Calu3 (cell line): ENCODE results near the gene TMEM273. TPM values are rescaled to one million over a fixed set of nuclear protein-coding genes. Genes with fewer than 3 reads are reported as not detected.

Experiments used
- BruUV-seq: library from RNA; stranded (reverse); fragments of 400-500 nt; replicated peaks from 2 replicates; lab custom pipeline; 2021; lab: Mats Ljungman, UMichigan
- CTCF ChIA-PET: fragments of 300-600 bp; sonication (Branson Sonifier 250); formaldehyde crosslinking; loops from one replicate; lab custom pipeline; 2022; ENCODE audit warnings: antibody characterized with exemption; lab: Charles Lee
- DNase-seq: peaks from one replicate; pipeline ENCODE4 v3.0.0; 2022
- H3K27ac Mint-ChIP-seq: one replicate; pipeline ENCODE4 v1.8.0; 2022; ENCODE audit warnings: mixed read lengths; ENCODE audit not compliant: unreplicated experiment
- H3K27me3 Mint-ChIP-seq: one replicate; pipeline ENCODE4 v1.8.0; 2022; ENCODE audit warnings: mixed read lengths; ENCODE audit not compliant: unreplicated experiment
- H3K36me3 Mint-ChIP-seq: one replicate; pipeline ENCODE4 v1.8.0; 2022; ENCODE audit warnings: mild to moderate bottlenecking, moderate library complexity, mixed read lengths; ENCODE audit not compliant: insufficient read depth, unreplicated experiment
- H3K4me1 Mint-ChIP-seq: one replicate; pipeline ENCODE4 v1.8.0; 2022; ENCODE audit warnings: mild to moderate bottlenecking, low read depth, mixed read lengths; ENCODE audit not compliant: unreplicated experiment
- H3K4me3 Mint-ChIP-seq: one replicate; pipeline ENCODE4 v1.8.0; 2022; ENCODE audit warnings: mild to moderate bottlenecking, low read depth, moderate library complexity, mixed read lengths; ENCODE audit not compliant: unreplicated experiment
- H3K9me3 Mint-ChIP-seq: one replicate; pipeline ENCODE4 v1.8.0; 2022; ENCODE audit warnings: low read depth, mixed read lengths; ENCODE audit not compliant: unreplicated experiment
- intact Hi-C: fragments of 100-400 bp; cut with micrococcal nuclease; formaldehyde crosslinking; loops from one replicate; pipeline ENCODE4 v1.10.0; 2022; ENCODE audit not compliant: unreplicated experiment
- total RNA-seq: library from RNA; stranded (reverse); gene quantifications from 2 replicates; pipeline ENCODE4 v1.2.3, GENCODE V29; 2022
- TF ChIP-seq, protein P1 (sequence below): fragments of 200-600 bp; IDR thresholded peaks from one replicate; pipeline ENCODE4 v1.8.0; 2022; ENCODE audit warnings: antibody characterized with exemption; ENCODE audit not compliant: unreplicated experiment

Gene TMEM273
- total RNA-seq, 1 experiment from 2014 or later = not detected

DNA sequence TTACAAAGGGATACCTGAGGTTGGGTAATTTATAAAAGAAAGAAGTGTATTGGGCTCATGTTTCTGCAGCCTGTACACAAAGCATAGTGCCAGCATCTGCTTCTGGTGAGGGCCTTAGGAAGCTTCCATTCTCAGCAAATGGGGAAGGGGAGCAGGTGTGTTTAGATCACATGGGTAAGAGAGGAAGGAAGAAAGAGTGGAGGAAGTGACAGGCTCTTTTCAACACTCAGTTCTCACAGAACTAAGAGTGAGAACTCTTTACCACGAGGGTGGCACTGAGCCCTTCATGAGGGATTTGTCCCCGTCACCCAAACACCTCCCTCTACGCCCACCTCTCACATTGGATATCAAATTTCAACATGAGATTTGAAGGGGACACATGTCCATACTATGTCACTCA, 53.9 kb downstream of the TMEM273 start:
- TF ChIP-seq, protein P1, sequence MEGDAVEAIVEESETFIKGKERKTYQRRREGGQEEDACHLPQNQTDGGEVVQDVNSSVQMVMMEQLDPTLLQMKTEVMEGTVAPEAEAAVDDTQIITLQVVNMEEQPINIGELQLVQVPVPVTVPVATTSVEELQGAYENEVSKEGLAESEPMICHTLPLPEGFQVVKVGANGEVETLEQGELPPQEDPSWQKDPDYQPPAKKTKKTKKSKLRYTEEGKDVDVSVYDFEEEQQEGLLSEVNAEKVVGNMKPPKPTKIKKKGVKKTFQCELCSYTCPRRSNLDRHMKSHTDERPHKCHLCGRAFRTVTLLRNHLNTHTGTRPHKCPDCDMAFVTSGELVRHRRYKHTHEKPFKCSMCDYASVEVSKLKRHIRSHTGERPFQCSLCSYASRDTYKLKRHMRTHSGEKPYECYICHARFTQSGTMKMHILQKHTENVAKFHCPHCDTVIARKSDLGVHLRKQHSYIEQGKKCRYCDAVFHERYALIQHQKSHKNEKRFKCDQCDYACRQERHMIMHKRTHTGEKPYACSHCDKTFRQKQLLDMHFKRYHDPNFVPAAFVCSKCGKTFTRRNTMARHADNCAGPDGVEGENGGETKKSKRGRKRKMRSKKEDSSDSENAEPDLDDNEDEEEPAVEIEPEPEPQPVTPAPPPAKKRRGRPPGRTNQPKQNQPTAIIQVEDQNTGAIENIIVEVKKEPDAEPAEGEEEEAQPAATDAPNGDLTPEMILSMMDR = no peak
- no peak for DNase-seq
- H3K36me3 Mint-ChIP-seq = no peaks in the 10 kb centered on the region
- no TSS peak for BruUV-seq
- CTCF ChIA-PET = no interaction called here
- H3K4me1 Mint-ChIP-seq = no peaks in the 10 kb centered on the region
- H3K27me3 Mint-ChIP-seq = peaks cover 51% of the 10 kb centered on the region
- no peak overlapping the region for H3K27ac Mint-ChIP-seq
- no peak overlapping the region for H3K4me3 Mint-ChIP-seq
- intact Hi-C loops = no loop called here
- no peaks in the 10 kb centered on the region for H3K9me3 Mint-ChIP-seq

DNA sequence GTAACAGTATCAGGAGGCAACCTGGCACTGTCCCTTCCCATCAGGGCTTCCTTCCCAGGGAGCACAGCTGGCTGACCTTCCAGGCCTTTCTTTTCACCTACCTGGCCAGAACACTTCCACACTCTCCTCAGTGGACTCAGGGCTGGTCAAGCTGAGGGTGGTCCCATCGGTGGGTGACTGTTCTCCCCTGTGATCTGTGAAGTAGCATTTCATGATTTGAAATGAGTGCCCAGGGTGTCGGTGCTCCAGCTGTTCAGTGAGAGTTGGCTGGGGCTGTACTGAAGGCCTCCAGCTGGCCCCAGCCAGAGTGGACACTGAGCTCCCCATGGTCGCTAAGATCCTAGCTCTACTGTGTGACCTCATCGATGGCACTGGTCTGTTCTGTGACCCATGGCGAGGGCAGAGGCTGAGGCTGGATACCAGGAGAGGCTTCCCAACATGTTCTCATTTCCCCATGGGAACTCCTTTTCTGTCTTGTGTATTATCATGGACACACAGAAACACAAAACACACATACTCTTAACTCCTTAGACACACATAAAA, 54.4 kb downstream of the TMEM273 start, which contains the start of gene FAM170B:
FAM170B (minus strand) TSS at position 316 of the 543 bp plus-strand sequence; CDS start at position 213, 103 bp downstream.
- no peak within 1 kb of the TSS for H3K4me3 Mint-ChIP-seq
- TF ChIP-seq, protein P1 = no peak
- no peaks in the 10 kb centered on the region for H3K4me1 Mint-ChIP-seq
- H3K36me3 Mint-ChIP-seq = no peaks in the 10 kb centered on the region
- peaks cover 3% of the 10 kb centered on the region for H3K9me3 Mint-ChIP-seq
- no TSS peak for BruUV-seq
- no peak within 1 kb of the TSS for H3K27ac Mint-ChIP-seq
- peaks cover 57% of the 10 kb centered on the region for H3K27me3 Mint-ChIP-seq
- CTCF ChIA-PET = no interaction called here
- no peak for DNase-seq
- intact Hi-C loops = no loop called here

DNA sequence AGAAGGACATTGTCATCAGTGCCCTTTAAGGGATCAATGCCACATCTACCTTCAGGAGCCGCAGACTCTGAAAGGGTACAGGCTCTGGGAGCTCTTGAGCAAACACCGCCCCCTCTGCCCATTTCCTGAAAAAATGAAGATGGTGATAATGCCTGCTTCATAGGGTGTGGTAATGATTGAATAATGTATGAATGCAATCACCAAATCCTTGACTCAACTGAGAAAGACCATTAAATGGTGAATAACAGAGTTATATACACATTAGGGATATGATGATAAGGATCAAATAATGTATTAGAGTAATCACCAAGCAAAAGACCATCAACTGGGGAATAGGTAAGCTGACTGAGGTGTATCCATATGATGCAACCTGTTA, 55.8 kb downstream of the TMEM273 start:
- no peaks in the 10 kb centered on the region for H3K36me3 Mint-ChIP-seq
- H3K9me3 Mint-ChIP-seq = peaks cover 3% of the 10 kb centered on the region
- CTCF ChIA-PET = interaction anchor here (0.7 kb wide), 1 partner anchor 72 kb away, joined by 3 read pairs; no protein-coding TSS in a partner anchor
- TF ChIP-seq, protein P1 = no peak
- H3K4me3 Mint-ChIP-seq = no peak overlapping the region
- no peak overlapping the region for H3K27ac Mint-ChIP-seq
- intact Hi-C loops = no loop called here
- DNase-seq = no peak
- no peaks in the 10 kb centered on the region for H3K4me1 Mint-ChIP-seq
- H3K27me3 Mint-ChIP-seq = peaks cover 61% of the 10 kb centered on the region
- BruUV-seq = no TSS peak

DNA sequence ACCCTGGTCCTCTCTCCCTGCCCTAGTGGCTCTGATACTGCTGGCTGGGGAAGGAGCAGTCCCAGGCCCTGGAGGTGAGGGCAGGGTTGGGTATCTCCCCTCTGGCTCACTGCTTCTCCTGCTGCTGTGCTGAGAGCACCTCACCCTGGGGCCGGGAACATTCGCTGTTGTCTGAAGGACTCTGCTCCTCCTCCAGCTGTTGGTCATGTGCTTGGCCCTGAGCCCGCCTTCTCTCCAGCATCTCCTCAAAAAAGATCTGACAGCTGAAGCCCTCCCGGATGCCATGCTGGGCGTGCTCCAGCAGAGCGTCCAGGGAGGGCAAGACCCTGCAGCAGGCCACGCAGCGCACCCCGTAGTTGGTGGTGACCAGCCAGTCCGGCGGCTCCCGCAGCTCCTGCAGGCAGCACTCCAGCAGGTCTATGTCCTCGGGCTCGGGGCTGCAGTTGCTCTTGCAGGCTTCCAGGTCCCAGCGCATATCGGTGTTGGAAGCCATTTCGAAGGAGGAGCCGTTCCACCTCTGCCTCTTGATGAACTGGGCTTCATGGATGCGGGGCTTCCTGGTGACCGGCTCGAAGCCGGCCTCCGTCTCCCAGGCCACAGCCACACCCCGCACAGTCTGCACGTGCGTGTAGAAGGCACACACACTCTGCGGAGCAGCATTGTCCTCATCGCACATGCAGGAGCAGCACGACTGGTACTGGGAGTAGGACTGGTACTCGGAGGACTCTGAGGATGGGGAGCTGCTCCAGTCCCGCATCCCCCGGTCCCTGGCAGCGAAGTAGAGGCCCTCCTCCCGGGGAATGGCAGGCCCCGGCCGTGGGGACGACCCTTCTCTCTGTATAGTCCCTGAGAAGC, 56.5 kb downstream of the TMEM273 start:
- Mint-ChIP-seq H3K4me1 (no peaks in the 10 kb centered on the region), H3K27me3 (peaks cover 55% of the 10 kb centered on the region), H3K36me3 (no peaks in the 10 kb centered on the region), H3K4me3 (no peak overlapping the region), H3K9me3 (peaks cover 3% of the 10 kb centered on the region), H3K27ac (no peak overlapping the region)
- TF ChIP-seq, protein P1 = no peak
- intact Hi-C loops = no loop called here
- no peak for DNase-seq
- CTCF ChIA-PET = no interaction called here
- BruUV-seq = no TSS peak
